Peyer's patch (tissue), 4 donors: Measurements from ENCODE around the gene OR3A2. TPM values are rescaled to one million over a fixed set of nuclear protein-coding genes. Genes with fewer than 3 reads are reported as not detected.
"Not testable (repeated sequence)": the region's sequence is repeated elsewhere in the genome, so short reads cannot be mapped to it uniquely, and the experiment has no call there.

Source experiments
- DNase-seq, 3 donors: peaks; one replicate each; pipeline ENCODE4 v3.0.0-alpha.2; 2017 to 2019
- H3K27ac ChIP-seq, 4 donors: fragments of 200-600 bp; sonication (generic); one replicate each; pipeline ENCODE4 v1.5.1; 2016 to 2019
- H3K27me3 ChIP-seq, 2 donors: fragments of 200-600 bp; sonication (generic); one replicate each; pipeline ENCODE4 v1.5.1; 2019
- H3K36me3 ChIP-seq, 3 donors: fragments of 200-600 bp; sonication (generic); one replicate each; pipeline ENCODE4 v1.5.1; 2016 to 2019
- H3K4me1 ChIP-seq, 4 donors: fragments of 200-600 bp; sonication (generic); one replicate each; pipeline ENCODE4 v1.5.1; 2016 to 2019
- H3K4me3 ChIP-seq, 4 donors: fragments of 200-600 bp; sonication (generic); 1 replicate in 3 of 4; 2 replicates in 1 of 4; pipeline ENCODE4 v1.5.1; 2016 to 2019; ENCODE audit warnings: mild to moderate bottlenecking in 1 of 4
- H3K9me3 ChIP-seq, 4 donors: fragments of 200-600 bp; sonication (generic); one replicate each; pipeline ENCODE4 v1.5.1; 2016 to 2019; ENCODE audit warnings: mild to moderate bottlenecking in 1 of 4
- CTCF ChIP-seq, 6 experiments: fragments of 450-650 bp in 4 of 6; fragments of 200-600 bp in 2 of 6; sonication (generic) in 1 of 6; IDR thresholded peaks; one replicate each; pipeline ENCODE4 v1.5.1; 2017 to 2019; ENCODE audit warnings: antibody characterized with exemption in 6 of 6, mild to moderate bottlenecking in 3 of 6, moderate library complexity in 1 of 6
- POLR2A ChIP-seq, 2 donors: fragments of 450-650 bp; IDR thresholded peaks; one replicate each; pipeline ENCODE4 v1.5.1; 2017; ENCODE audit warnings: antibody characterized with exemption in 2 of 2, mild to moderate bottlenecking in 2 of 2, moderate library complexity in 2 of 2
- total RNA-seq, 4 donors: library from RNA; depleted of rRNA; stranded (reverse); fragments of >200 nt; gene quantifications; one replicate each; pipeline ENCODE4 v1.1.0, GENCODE V29; 2016

Gene OR3A2
- total RNA-seq, 4 donors from 2014 or later, result not detected

- H3K27me3 ChIP-seq, result no peaks in the 10 kb centered on the region
- H3K9me3 ChIP-seq, result no peaks in the 10 kb centered on the region
- no peak overlapping the region for H3K27ac ChIP-seq
- H3K4me3 ChIP-seq, result no peak overlapping the region
- H3K4me1 ChIP-seq, result no peaks in the 10 kb centered on the region
- no peak for TF ChIP-seq CTCF (IDR thresholded peaks at IDR 0.05)
- no peak for TF ChIP-seq POLR2A (IDR thresholded peaks at IDR 0.05)
- no peaks in the 10 kb centered on the region for H3K36me3 ChIP-seq
- DNase-seq, result no peak
Measured at GRCh38 chr17:3381957-3382356, 4.2 kb downstream of the OR3A2 start.

- no peaks in the 10 kb centered on the region for H3K27me3 ChIP-seq
- H3K9me3 ChIP-seq, result no peaks in the 10 kb centered on the region
- H3K4me3 ChIP-seq, result no peak overlapping the region
- DNase-seq, result no peak
- TF ChIP-seq CTCF (IDR thresholded peaks at IDR 0.05) (no peak), POLR2A (IDR thresholded peaks at IDR 0.05) (no peak)
- no peak overlapping the region for H3K27ac ChIP-seq
- H3K4me1 ChIP-seq, result no peaks in the 10 kb centered on the region
- H3K36me3 ChIP-seq, result no peaks in the 10 kb centered on the region
Measured at GRCh38 chr17:3378321-3378720, 7.8 kb downstream of the OR3A2 start.

GRCh38 chr17:3371167-3371566 lies 14.9 kb downstream of the OR3A2 start:
- DNase-seq, H3K9me3 ChIP-seq, H3K27me3 ChIP-seq, H3K4me3 ChIP-seq, H3K27ac ChIP-seq, H3K36me3 ChIP-seq, H3K4me1 ChIP-seq: not testable (repeated sequence)

GRCh38 chr17:3342782-3343181 lies 43.3 kb downstream of the OR3A2 start:
- DNase-seq, H3K4me1 ChIP-seq, H3K27me3 ChIP-seq, H3K9me3 ChIP-seq, H3K4me3 ChIP-seq, H3K27ac ChIP-seq, H3K36me3 ChIP-seq: not testable (repeated sequence)

- Histone ChIP-seq H3K4me3 (no peak overlapping the region), H3K36me3 (no peaks in the 10 kb centered on the region), H3K27me3 (no peaks in the 10 kb centered on the region), H3K9me3 (no peaks in the 10 kb centered on the region), H3K4me1 (no peaks in the 10 kb centered on the region), H3K27ac (no peak overlapping the region)
- no peak for DNase-seq
- TF ChIP-seq POLR2A (IDR thresholded peaks at IDR 0.05) (no peak), CTCF (IDR thresholded peaks at IDR 0.05) (no peak)
Measured at GRCh38 chr17:3335876-3336275, 50.2 kb downstream of the OR3A2 start.

- no peaks in the 10 kb centered on the region for H3K4me1 ChIP-seq
- H3K27me3 ChIP-seq, result no peaks in the 10 kb centered on the region
- TF ChIP-seq CTCF (IDR thresholded peaks at IDR 0.05) (no peak), POLR2A (IDR thresholded peaks at IDR 0.05) (no peak)
- H3K4me3 ChIP-seq, result no peak overlapping the region
- H3K9me3 ChIP-seq, result no peaks in the 10 kb centered on the region
- H3K36me3 ChIP-seq, result no peaks in the 10 kb centered on the region
- no peak for DNase-seq
- H3K27ac ChIP-seq, result no peak overlapping the region
Measured at GRCh38 chr17:3318336-3318735, 67.8 kb downstream of the OR3A2 start.

GRCh38 chr17:3316836-3317235 lies 69.3 kb downstream of the OR3A2 start:
- Histone ChIP-seq H3K4me1 (no peaks in the 10 kb centered on the region), H3K9me3 (no peaks in the 10 kb centered on the region), H3K36me3 (no peaks in the 10 kb centered on the region), H3K27me3 (no peaks in the 10 kb centered on the region), H3K4me3 (no peak overlapping the region), H3K27ac (no peak overlapping the region)
- DNase-seq, result no peak
- TF ChIP-seq POLR2A (IDR thresholded peaks at IDR 0.05) (no peak), CTCF (IDR thresholded peaks at IDR 0.05) (no peak)
